ENCODE measurements around the gene RLN1.

DNA sequence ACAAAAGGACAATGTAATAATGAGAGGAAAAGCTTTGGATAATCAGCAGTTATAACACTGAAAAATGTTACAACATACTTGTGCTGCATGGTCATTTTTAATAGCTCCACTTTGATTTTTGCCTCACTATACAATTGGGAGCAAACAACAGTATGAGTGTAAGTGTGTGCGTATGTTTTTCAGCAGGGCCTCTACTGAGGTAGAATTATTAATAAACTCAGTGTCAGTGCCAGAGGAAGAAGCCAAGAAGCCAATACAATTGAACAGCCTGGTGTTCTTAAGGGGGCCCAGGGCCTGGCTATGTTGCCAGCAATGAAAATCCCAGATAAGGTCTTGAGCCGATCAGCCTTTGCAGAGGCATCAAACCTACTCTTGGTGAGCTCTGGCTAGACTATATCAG lies 16.1 kb upstream of the RLN1 start:
- TF ChIP-seq EZH2phosphoT487 (IDR thresholded peaks at IDR 0.05; ENCODE audit: insufficient read depth, low read depth), result no peak
- no peak for TF ChIP-seq EZH2 (IDR thresholded peaks at IDR 0.05; ENCODE audit: insufficient read depth, poor library complexity, severe bottlenecking)

All from GM23248 (cell line).